Pancreas (tissue), 10 donors: ENCODE data around the gene PNKP. TPM values are rescaled to one million over a fixed set of nuclear protein-coding genes. Genes with fewer than 3 reads are reported as not detected.

Experiments
- ATAC-seq, 4 donors: fragments of 200-7000 bp; cut with Tn5 transposase; one replicate each; pipeline versions ENCODE4 v1.8.0 to v1.9.1; 2020; ENCODE audit warnings: mild to moderate bottlenecking in 4 of 4, moderate library complexity in 4 of 4
- DNase-seq, 6 donors: peaks; one replicate each; pipeline ENCODE4 v3.0.0-alpha.2; 2020
- FAIRE-seq: peaks from 2 replicates; lab custom pipeline; 2012; peaks lifted over from hg19 to GRCh38; lab: Jason Lieb, UNC
- H3K27ac ChIP-seq, 4 donors: fragments of 200-600 bp; sonication (generic); 1 replicate in 3 of 4; 2 replicates in 1 of 4; pipeline versions ENCODE4 v1.5.0 to v1.8.0; 2020
- H3K27me3 ChIP-seq, 4 donors: fragments of 200-600 bp; one replicate each; pipeline ENCODE4 v1.8.0; 2021
- H3K36me3 ChIP-seq, 3 donors: fragments of 200-600 bp; sonication (generic) in 1 of 3; one replicate each; pipeline versions ENCODE4 v1.5.0 to v1.8.0; 2020 to 2021
- H3K4me1 ChIP-seq, 3 donors: fragments of 200-600 bp; one replicate each; pipeline ENCODE4 v1.8.0; 2021
- H3K4me3 ChIP-seq, 4 donors: fragments of 200-600 bp; sonication (generic) in 2 of 4; one replicate each; pipeline versions ENCODE4 v1.5.0 to v1.8.0; 2020 to 2021
- H3K9me3 ChIP-seq, 4 donors: fragments of 200-600 bp; one replicate each; pipeline ENCODE4 v1.8.0; 2021
- WGBS, 2 donors: extraction: QIAGEN DNeasy Blood & Tissue Kit; methylation state at CpG; one replicate each; pipeline ENCODE4 v1.1.7; 2013; 5-methylcytosine and 5-hydroxymethylcytosine counted together
- intact Hi-C, 3 donors: fragments of 100-400 bp; cut with DNase I; formaldehyde crosslinking; loops; one replicate each; pipeline versions ENCODE4 v1.11.1 to v1.14.2; 2022
- polyA plus RNA-seq, 2 donors: library from polyadenylated mRNA; stranded (reverse); fragments of 200-250 nt; gene quantifications; one replicate each; pipeline ENCODE4 v1.2.3, GENCODE V29; 2013
- total RNA-seq, 6 donors: library from RNA; stranded (reverse); fragmentation: NEBNext Ultra II Directional in 4 of 6; extraction: Animal tissue kit (Norgen Biotek cat#: 25700) in 4 of 6; gene quantifications; one replicate each; pipeline versions ENCODE4 v1.2.1 to v1.2.4, GENCODE V29; 2021 to 2023
- TF ChIP-seq, protein P1 (sequence below), 4 donors: fragments of 200-600 bp; sonication (generic) in 3 of 4; IDR thresholded peaks; one replicate each; pipeline versions ENCODE4 v1.5.0 to v1.8.0; 2021; ENCODE audit warnings: antibody characterized with exemption in 4 of 4
- donor health status: healthy with polysubstance abuse.
- donor health status: DM: no; HTN: no; CAD: no; lungs with moderate emphysema.
- donor health status: DM: no; HTN: no; CAD: no.
- donor health status: control.
- donor health status: control.
- donor health status: Bipolar disorder and iron deficiency.
- donor health status: DM: yes; HTN: yes; CAD: no.
- donor health status: DM: no; HTN: no; CAD: no.
- donor health status: DM: no; HTN: no; CAD: no.
- donor health status: DM: yes; HTN: yes; CAD: no.

PNKP gene
- total and polyA plus RNA-seq, 8 donors, result 28.7 to 154 (median 43.7) TPM

DNA sequence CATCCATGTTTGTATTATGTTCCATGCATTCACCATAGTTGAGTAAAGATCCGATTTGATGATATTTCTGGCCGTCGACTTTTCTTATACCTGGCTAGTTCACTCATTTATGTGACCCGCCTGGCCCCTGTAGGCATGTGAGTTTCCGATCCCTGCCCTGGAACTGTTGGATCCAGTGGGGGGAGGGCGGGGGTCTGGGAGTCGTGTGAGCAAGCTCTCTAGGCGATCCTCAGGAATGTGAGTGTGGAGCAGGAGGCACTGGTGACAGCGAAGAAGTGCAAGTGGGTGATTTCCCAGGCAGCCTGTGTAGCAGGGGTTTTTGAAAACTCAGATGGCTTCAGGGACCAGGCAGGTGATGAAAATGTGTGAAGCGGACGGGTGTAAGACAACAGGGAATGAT, 27.1 kb downstream of the PNKP start:
- ATAC-seq, result no peak
- intact Hi-C loops, result no loop called here
- 91 to 94% methylated on average over 11 of the region's 11 CpGs for WGBS, 2 donors
- TF ChIP-seq, protein P1, sequence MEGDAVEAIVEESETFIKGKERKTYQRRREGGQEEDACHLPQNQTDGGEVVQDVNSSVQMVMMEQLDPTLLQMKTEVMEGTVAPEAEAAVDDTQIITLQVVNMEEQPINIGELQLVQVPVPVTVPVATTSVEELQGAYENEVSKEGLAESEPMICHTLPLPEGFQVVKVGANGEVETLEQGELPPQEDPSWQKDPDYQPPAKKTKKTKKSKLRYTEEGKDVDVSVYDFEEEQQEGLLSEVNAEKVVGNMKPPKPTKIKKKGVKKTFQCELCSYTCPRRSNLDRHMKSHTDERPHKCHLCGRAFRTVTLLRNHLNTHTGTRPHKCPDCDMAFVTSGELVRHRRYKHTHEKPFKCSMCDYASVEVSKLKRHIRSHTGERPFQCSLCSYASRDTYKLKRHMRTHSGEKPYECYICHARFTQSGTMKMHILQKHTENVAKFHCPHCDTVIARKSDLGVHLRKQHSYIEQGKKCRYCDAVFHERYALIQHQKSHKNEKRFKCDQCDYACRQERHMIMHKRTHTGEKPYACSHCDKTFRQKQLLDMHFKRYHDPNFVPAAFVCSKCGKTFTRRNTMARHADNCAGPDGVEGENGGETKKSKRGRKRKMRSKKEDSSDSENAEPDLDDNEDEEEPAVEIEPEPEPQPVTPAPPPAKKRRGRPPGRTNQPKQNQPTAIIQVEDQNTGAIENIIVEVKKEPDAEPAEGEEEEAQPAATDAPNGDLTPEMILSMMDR (IDR thresholded peaks at IDR 0.05), result no peak
- H3K4me3 ChIP-seq, result no peak overlapping the region
- H3K9me3 ChIP-seq, result no peaks in the 10 kb centered on the region
- DNase-seq, result no peak
- no peak overlapping the region for H3K27ac ChIP-seq
- H3K4me1 ChIP-seq, result no peaks in the 10 kb centered on the region
- no peaks in the 10 kb centered on the region for H3K27me3 ChIP-seq
- FAIRE-seq, result no peak
- H3K36me3 ChIP-seq, result peaks cover 0 to 35% (median 11%) of the 10 kb centered on the region in 3 donors

DNA sequence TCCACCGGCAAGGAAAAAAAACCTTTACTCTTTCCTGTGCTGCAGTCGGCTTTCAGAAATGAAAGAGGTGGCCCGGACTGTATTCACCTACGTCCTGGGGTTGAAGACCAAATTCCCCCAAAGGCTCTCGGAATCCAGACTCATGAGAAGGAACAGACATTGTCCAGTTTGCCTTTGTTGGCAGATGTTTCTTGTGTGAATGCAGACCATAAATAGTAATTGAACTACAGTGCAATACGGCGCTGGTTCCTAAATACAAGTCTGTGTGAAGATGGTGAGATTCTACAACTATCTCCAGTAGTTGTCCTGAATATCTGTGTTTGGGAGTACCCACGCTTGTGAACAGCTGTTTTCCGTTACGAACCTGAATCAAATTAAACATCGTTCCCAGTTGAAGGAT, 27.7 kb downstream of the PNKP start:
- DNase-seq (no peak), FAIRE-seq (no peak), ATAC-seq (no peak)
- H3K36me3 ChIP-seq, result peaks cover 0 to 41% (median 17%) of the 10 kb centered on the region in 3 donors
- H3K27me3 ChIP-seq, result no peaks in the 10 kb centered on the region
- no peak overlapping the region for H3K27ac ChIP-seq
- intact Hi-C loops, result no loop called here
- no peak overlapping the region for H3K4me3 ChIP-seq
- 92 to 94% methylated on average over 11 of the region's 11 CpGs for WGBS, 2 donors
- no peaks in the 10 kb centered on the region for H3K4me1 ChIP-seq
- H3K9me3 ChIP-seq, result no peaks in the 10 kb centered on the region
- TF ChIP-seq, protein P1 (IDR thresholded peaks at IDR 0.05), result no peak

DNA sequence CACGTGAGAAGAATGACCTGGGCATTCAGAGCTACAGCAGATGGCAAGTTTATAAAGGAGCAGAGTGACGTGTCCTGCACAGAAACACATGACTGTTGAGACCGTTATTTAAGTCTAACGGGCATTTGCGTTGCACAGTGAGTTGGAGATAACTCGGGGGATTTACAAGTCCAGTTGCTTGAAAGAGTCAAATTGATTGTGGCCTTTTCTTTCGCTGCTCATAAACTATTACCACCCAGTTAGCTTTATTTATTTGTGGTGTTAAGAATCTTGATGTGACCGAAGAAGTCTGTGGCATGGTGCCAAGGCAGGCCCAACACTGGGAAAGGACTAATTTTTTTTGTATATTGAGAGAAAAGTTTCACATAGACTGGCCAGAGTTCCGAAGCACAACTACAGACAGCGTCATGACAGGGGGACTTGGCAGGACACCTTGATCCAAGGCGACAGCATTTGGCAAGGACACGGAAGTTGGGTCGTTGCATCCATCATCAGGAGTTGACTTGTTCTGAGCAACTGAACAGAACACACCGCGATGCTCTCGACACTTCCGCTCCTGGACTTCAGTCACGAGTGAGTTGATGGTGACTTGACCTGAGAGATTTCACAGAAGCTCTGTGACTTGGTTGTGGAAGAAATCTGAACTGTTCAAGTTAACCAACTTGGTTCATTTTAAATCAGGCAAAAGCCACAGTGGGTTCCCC, 28.3 kb downstream of the PNKP start:
- DNase-seq (no peak), FAIRE-seq (no peak), ATAC-seq (no peak)
- Histone ChIP-seq H3K4me3 (no peak overlapping the region), H3K36me3 (peaks cover 0 to 47% (median 21%) of the 10 kb centered on the region in 3 donors), H3K27me3 (no peaks in the 10 kb centered on the region), H3K9me3 (no peaks in the 10 kb centered on the region), H3K4me1 (no peaks in the 10 kb centered on the region), H3K27ac (no peak overlapping the region)
- 87 to 89% methylated on average over 18 of the region's 18 CpGs for WGBS, 2 donors
- TF ChIP-seq, protein P1 (IDR thresholded peaks at IDR 0.05), result no peak
- intact Hi-C loops, result no loop called here

DNA sequence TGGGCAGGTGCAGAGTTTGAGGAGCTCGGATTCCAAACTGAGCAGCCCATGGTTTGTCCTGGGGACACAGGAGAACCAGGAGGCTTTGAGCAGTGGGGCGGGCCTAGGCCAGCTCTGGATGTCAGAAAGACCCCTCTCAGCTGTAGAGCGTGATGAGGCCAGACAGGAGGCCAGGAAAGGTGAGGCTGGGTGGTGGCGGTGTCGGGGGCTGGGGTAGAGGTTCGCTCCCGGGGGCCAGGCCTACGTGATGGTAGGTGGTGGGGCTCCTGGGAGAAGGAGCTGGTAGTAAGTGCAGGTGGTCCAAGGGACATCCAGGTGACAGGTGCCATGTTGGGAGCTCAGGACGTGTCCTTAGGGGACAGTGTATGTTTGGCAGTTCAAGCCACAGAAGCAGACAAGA, 30.0 kb downstream of the PNKP start:
- Histone ChIP-seq H3K27me3 (no peaks in the 10 kb centered on the region), H3K4me3 (no peak overlapping the region), H3K27ac (no peak overlapping the region), H3K36me3 (peaks cover 0 to 64% (median 22%) of the 10 kb centered on the region in 3 donors), H3K9me3 (no peaks in the 10 kb centered on the region), H3K4me1 (no peaks in the 10 kb centered on the region)
- intact Hi-C loops, result no loop called here
- TF ChIP-seq, protein P1 (IDR thresholded peaks at IDR 0.05), result no peak
- WGBS, 2 donors, result 96 to 97% methylated on average over 9 of the region's 9 CpGs
- ATAC-seq (no peak), DNase-seq (no peak), FAIRE-seq (no peak)

DNA sequence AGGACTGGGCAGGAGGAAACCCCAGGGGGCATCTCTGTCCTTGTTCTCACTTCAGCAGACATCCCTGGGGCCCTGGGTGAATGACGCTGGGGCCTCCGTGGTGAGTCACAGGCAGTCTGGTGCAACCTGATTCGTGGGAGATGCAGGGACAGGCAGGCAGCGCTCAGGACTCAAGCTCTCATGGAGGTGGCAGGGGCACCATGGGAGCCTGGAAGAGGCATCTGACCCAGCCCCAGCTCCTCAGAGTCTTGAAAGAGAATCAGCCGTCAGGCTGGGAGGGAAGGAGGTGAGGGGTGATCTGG, 30.4 kb downstream of the PNKP start:
- no peak for DNase-seq
- Histone ChIP-seq H3K9me3 (no peaks in the 10 kb centered on the region), H3K27ac (no peak overlapping the region), H3K4me1 (no peaks in the 10 kb centered on the region), H3K36me3 (peaks cover 0 to 68% (median 26%) of the 10 kb centered on the region in 3 donors), H3K27me3 (no peaks in the 10 kb centered on the region), H3K4me3 (no peak overlapping the region)
- WGBS, 2 donors, result 90 to 96% methylated on average over 5 of the region's 5 CpGs
- intact Hi-C loops, result no loop called here
- TF ChIP-seq, protein P1 (IDR thresholded peaks at IDR 0.05), result no peak
- FAIRE-seq, result no peak
- no peak for ATAC-seq
